H1 (cell line): ENCODE results near the gene HMX1. TPM values are rescaled to one million over a fixed set of nuclear protein-coding genes. Genes with fewer than 3 reads are reported as not detected.

ENCODE experiments used
- CHD7 ChIP-seq: fragments of 300-600 bp; sonication (generic); IDR thresholded peaks from 2 replicates; pipeline ENCODE4 v1.7.1; 2012; ENCODE audit warnings: low read length, moderate library complexity, mild to moderate bottlenecking, inconsistent platforms; ENCODE audit not compliant: insufficient replicate concordance
- SRF ChIP-seq: IDR thresholded peaks from 2 replicates; pipeline ENCODE4 v1.6.1; 2011; ENCODE audit warnings: mild to moderate bottlenecking, low read depth, low read length, moderate library complexity
- polyA plus RNA-seq, 7 experiments: library from polyadenylated mRNA; depleted of rRNA in 3 of 7; stranded (reverse) in 5 of 7; unstranded in 2 of 7; fragments of >200 nt in 5 of 7; fragments of 200-250 nt in 2 of 7; gene quantifications; 1 replicate in 5 of 7; 2 replicates in 1 of 7; 4 replicates in 1 of 7; pipeline versions ENCODE4 v1.2.1 to v1.2.3, GENCODE V29; 2011 to 2013; ENCODE audit warnings: missing spikeins in 2 of 7, mixed read lengths in 2 of 7
- total RNA-seq: library from RNA; stranded (reverse); fragmentation: NEBNext Ultra II Directional; extraction: Animal tissue kit (Norgen Biotek cat#: 25700); gene quantifications from 2 replicates; pipeline ENCODE4 v1.2.1, GENCODE V29; 2021

HMX1 gene
- total and polyA plus RNA-seq, 2 of the 8 experiments (the other 6 are each of a cell fraction or from before 2014, with no cell fraction given): 0.26 TPM; not detected in 1

- TF ChIP-seq CHD7 (no peak), SRF (no peak)
Observed at GRCh38 chr4:8817096-8817812, 54.4 kb downstream of the HMX1 start (continued).
